ENCODE measurements around the gene GCLC.

Gene GCLC

GRCh38 chr6:53591873-53592272, 47.0 kb upstream of the GCLC start:
- H3F3A ChIP-seq (ENCODE audit: insufficient read depth): no peaks in the 10 kb centered on the region
- H3K4me2 ChIP-seq (ENCODE audit: low read depth, low read length, poor library complexity, severe bottlenecking): no peak overlapping the region
- H3K4me3 ChIP-seq (ENCODE audit: insufficient read depth, low read length, poor library complexity, severe bottlenecking): no peak overlapping the region
- no peaks in the 10 kb centered on the region for H3K36me3 ChIP-seq (ENCODE audit: low read length)
- H3K9ac ChIP-seq (ENCODE audit: low read length): no peak overlapping the region
- H3K27me3 ChIP-seq (ENCODE audit: low read length): no peaks in the 10 kb centered on the region
- H3K27ac ChIP-seq (ENCODE audit: low read depth, low read length): no peak overlapping the region
- H3K9me3 ChIP-seq (ENCODE audit: insufficient read depth, low read length): no peaks in the 10 kb centered on the region
- H3K9me2 ChIP-seq (replicated peaks; ENCODE audit: insufficient read depth, low read length): no peaks in the 10 kb centered on the region
- H4K20me1 ChIP-seq (ENCODE audit: low read depth, low read length): no peaks in the 10 kb centered on the region
- H2AFZ ChIP-seq (ENCODE audit: low read depth, low read length, severe bottlenecking): no peak overlapping the region
- TF ChIP-seq CTCF (IDR thresholded peaks at IDR 0.05; ENCODE audit: insufficient read depth, low read length, poor library complexity, severe bottlenecking): no peak
- no peak for TF ChIP-seq EZH2phosphoT487 (conservative IDR thresholded peaks at IDR 0.05; ENCODE audit: low read length)
- no peaks in the 10 kb centered on the region for H3K79me2 ChIP-seq (ENCODE audit: insufficient read depth, low read length)

GRCh38 chr6:53588816-53589509, 44.1 kb upstream of the GCLC start:
- Histone ChIP-seq H3F3A (ENCODE audit: insufficient read depth) (no peaks in the 10 kb centered on the region), H3K9me3 (ENCODE audit: insufficient read depth, low read length) (no peaks in the 10 kb centered on the region), H3K9ac (ENCODE audit: low read length) (no peak overlapping the region), H2AFZ (ENCODE audit: low read depth, low read length, severe bottlenecking) (no peak overlapping the region), H3K79me2 (ENCODE audit: insufficient read depth, low read length) (no peaks in the 10 kb centered on the region), H3K4me2 (ENCODE audit: low read depth, low read length, poor library complexity, severe bottlenecking) (no peak overlapping the region), H3K4me3 (ENCODE audit: insufficient read depth, low read length, poor library complexity, severe bottlenecking) (no peak overlapping the region), H3K27me3 (ENCODE audit: low read length) (no peaks in the 10 kb centered on the region), H3K27ac (ENCODE audit: low read depth, low read length) (no peak overlapping the region), H3K9me2 (replicated peaks; ENCODE audit: insufficient read depth, low read length) (no peaks in the 10 kb centered on the region), H3K36me3 (ENCODE audit: low read length) (no peaks in the 10 kb centered on the region), H4K20me1 (ENCODE audit: low read depth, low read length) (no peaks in the 10 kb centered on the region)
- no peak for TF ChIP-seq EZH2phosphoT487 (conservative IDR thresholded peaks at IDR 0.05; ENCODE audit: low read length)
- no peak for TF ChIP-seq CTCF (IDR thresholded peaks at IDR 0.05; ENCODE audit: insufficient read depth, low read length, poor library complexity, severe bottlenecking)

- Histone ChIP-seq H3K4me3 (ENCODE audit: insufficient read depth, low read length, poor library complexity, severe bottlenecking) (no peak overlapping the region), H2AFZ (ENCODE audit: low read depth, low read length, severe bottlenecking) (no peak overlapping the region), H3K9ac (ENCODE audit: low read length) (no peak overlapping the region), H3F3A (ENCODE audit: insufficient read depth) (no peaks in the 10 kb centered on the region), H3K79me2 (ENCODE audit: insufficient read depth, low read length) (no peaks in the 10 kb centered on the region), H3K36me3 (ENCODE audit: low read length) (no peaks in the 10 kb centered on the region), H3K9me2 (replicated peaks; ENCODE audit: insufficient read depth, low read length) (no peaks in the 10 kb centered on the region), H3K4me2 (ENCODE audit: low read depth, low read length, poor library complexity, severe bottlenecking) (no peak overlapping the region), H3K27me3 (ENCODE audit: low read length) (no peaks in the 10 kb centered on the region), H3K27ac (ENCODE audit: low read depth, low read length) (no peak overlapping the region), H4K20me1 (ENCODE audit: low read depth, low read length) (no peaks in the 10 kb centered on the region), H3K9me3 (ENCODE audit: insufficient read depth, low read length) (no peaks in the 10 kb centered on the region)
- TF ChIP-seq EZH2phosphoT487 (conservative IDR thresholded peaks at IDR 0.05; ENCODE audit: low read length) (no peak), CTCF (IDR thresholded peaks at IDR 0.05; ENCODE audit: insufficient read depth, low read length, poor library complexity, severe bottlenecking) (no peak)
Measured at GRCh38 chr6:53587291-53587690, 42.4 kb upstream of the GCLC start.
